GM12878 (cell line): ENCODE results near the gene VPS26B. TPM values are rescaled to one million over a fixed set of nuclear protein-coding genes. Genes with fewer than 3 reads are reported as not detected.

Source experiments
- ATAC-seq: fragments of 200-7000 bp; cut with Tn5 transposase; 3 replicates; pipeline ENCODE4 v1.9.1; 2020; ENCODE audit warnings: mild to moderate bottlenecking, moderate library complexity
- BruUV-seq: library from RNA; stranded (reverse); fragments of 400-500 nt; replicated peaks from 2 replicates; lab custom pipeline; 2021; lab: Mats Ljungman, UMichigan
- CTCF ChIA-PET: fragments of 300-600 bp; sonication (Branson Sonifier 250); formaldehyde crosslinking; extraction: SDS; loops from one replicate; lab custom pipeline; 2021; ENCODE audit warnings: inconsistent platforms; lab: Yijun Ruan, JAX
- POLR2A ChIA-PET: fragments of 350-600 bp; formaldehyde crosslinking; extraction: SDS; loops from one replicate; lab custom pipeline; 2021; ENCODE audit warnings: inconsistent platforms; lab: Charles Lee
- RAD21 ChIA-PET: fragments of 300-600 bp; sonication (Branson Sonifier 250); formaldehyde crosslinking; loops from one replicate; lab custom pipeline; 2023; ENCODE audit warnings: antibody characterized with exemption; ENCODE audit not compliant: unreplicated experiment; lab: Charles Lee
- SMC1A ChIA-PET: fragments of 300-600 bp; sonication (Branson Sonifier 250); formaldehyde crosslinking; loops from one replicate; lab custom pipeline; 2023; ENCODE audit not compliant: unreplicated experiment, uncharacterized antibody; lab: Charles Lee
- DNase-seq: peaks from one replicate; pipeline ENCODE4 v3.0.0-alpha.2; 2011; ENCODE audit warnings: low read depth, low spot score
- FAIRE-seq: peaks from 3 replicates; lab custom pipeline; 2011; peaks lifted over from hg19 to GRCh38; lab: Jason Lieb, UNC
- H2AFZ ChIP-seq: 2 replicates; pipeline ENCODE4 v1.6.0; 2011; ENCODE audit warnings: low read depth, low read length, control low read depth; ENCODE audit not compliant: control insufficient read depth
- H3K27ac ChIP-seq: 2 replicates; pipeline ENCODE4 v1.5.1; 2011; ENCODE audit warnings: control low read depth; ENCODE audit not compliant: control insufficient read depth, insufficient read depth
- H3K27me3 ChIP-seq, 2 experiments: replicated peaks in 1 of 2; 2 replicates each; pipeline versions ENCODE4 v1.6.0 to v1.6.1; 2011; ENCODE audit warnings: low read length in 1 of 2; ENCODE audit not compliant: control insufficient read depth in 2 of 2, insufficient read depth in 2 of 2
- H3K36me3 ChIP-seq, 2 experiments: 2 replicates each; pipeline ENCODE4 v1.5.1; 2011; ENCODE audit warnings: low read length in 1 of 2; ENCODE audit not compliant: control insufficient read depth in 2 of 2, insufficient read depth in 2 of 2
- H3K4me1 ChIP-seq: 2 replicates; pipeline ENCODE4 v1.6.1; 2011; ENCODE audit warnings: mild to moderate bottlenecking, low read length, moderate library complexity, mixed read lengths; ENCODE audit not compliant: control insufficient read depth, insufficient read depth
- H3K4me2 ChIP-seq: 2 replicates; pipeline ENCODE4 v1.6.0; 2011; ENCODE audit warnings: control low read depth; ENCODE audit not compliant: control insufficient read depth, insufficient read depth
- H3K4me3 ChIP-seq: fragments of 200-600 bp; sonication (generic); 2 replicates; pipeline ENCODE4 v1.5.1; 2016
- H3K79me2 ChIP-seq: 2 replicates; pipeline ENCODE4 v1.6.0; 2011; ENCODE audit warnings: low read length; ENCODE audit not compliant: control insufficient read depth, insufficient read depth
- H3K9ac ChIP-seq: 2 replicates; pipeline ENCODE4 v1.8.0; 2011; ENCODE audit warnings: low read length, control low read depth, mixed read lengths; ENCODE audit not compliant: control insufficient read depth, insufficient read depth
- H3K9me3 ChIP-seq: replicated peaks from 3 replicates; pipeline ENCODE4 v1.5.1; 2011; ENCODE audit warnings: mild to moderate bottlenecking, low read length; ENCODE audit not compliant: control insufficient read depth, insufficient read depth
- H4K20me1 ChIP-seq: 2 replicates; pipeline ENCODE4 v1.6.0; 2011; ENCODE audit not compliant: control insufficient read depth, insufficient read depth
- EED ChIP-seq: sonication (generic); IDR thresholded peaks from 2 replicates; pipeline ENCODE4 v1.6.1; 2016; ENCODE audit warnings: antibody characterized with exemption, low read depth
- IKZF2 ChIP-seq, 2 experiments: fragments of 450-650 bp; IDR thresholded peaks; 2 replicates each; pipeline ENCODE4 v1.6.1; 2017; ENCODE audit warnings: mild to moderate bottlenecking in 2 of 2, moderate library complexity in 2 of 2
- JUND ChIP-seq: IDR thresholded peaks from 2 replicates; pipeline ENCODE4 v1.6.1; 2012; ENCODE audit warnings: low read depth, mild to moderate bottlenecking, low read length, improper control_type of control experiment, moderate library complexity
- MEF2A ChIP-seq: IDR thresholded peaks from 2 replicates; pipeline ENCODE4 v1.6.1; 2011; ENCODE audit warnings: low read depth, mild to moderate bottlenecking, low read length, moderate library complexity; ENCODE audit not compliant: insufficient read depth
- MEF2B ChIP-seq: fragments of 450-650 bp; IDR thresholded peaks from 2 replicates; pipeline ENCODE4 v1.6.1; 2018; ENCODE audit warnings: mild to moderate bottlenecking, moderate library complexity; ENCODE audit not compliant: partially characterized antibody, poor library complexity, severe bottlenecking
- NFIC ChIP-seq: IDR thresholded peaks from 2 replicates; pipeline ENCODE4 v1.6.1; 2012; ENCODE audit warnings: low read depth, mild to moderate bottlenecking, inconsistent platforms, low read length, moderate library complexity
- NFYA ChIP-seq: IDR thresholded peaks from 2 replicates; pipeline ENCODE4 v1.6.1; 2011; ENCODE audit warnings: low read depth, mild to moderate bottlenecking, low read length, improper control_type of control experiment, borderline replicate concordance
- NKRF ChIP-seq: fragments of 450-650 bp; conservative IDR thresholded peaks from 2 replicates; pipeline ENCODE4 v1.6.1; 2017; ENCODE audit warnings: mild to moderate bottlenecking, moderate library complexity
- POLR2A ChIP-seq: IDR thresholded peaks from 2 replicates; pipeline ENCODE4 v1.6.1; 2011; ENCODE audit warnings: low read depth, mild to moderate bottlenecking, low read length
- RELA ChIP-seq: fragments of 450-650 bp; IDR thresholded peaks from 2 replicates; pipeline ENCODE4 v1.8.0; 2014; ENCODE audit warnings: borderline replicate concordance; ENCODE audit not compliant: partially characterized antibody
- SIX5 ChIP-seq: IDR thresholded peaks from 2 replicates; pipeline ENCODE4 v1.6.1; 2011; ENCODE audit warnings: mild to moderate bottlenecking, low read depth, low read length, moderate library complexity; ENCODE audit not compliant: severe bottlenecking
- STAT1 ChIP-seq: fragments of 450-650 bp; conservative IDR thresholded peaks from 2 replicates; pipeline ENCODE4 v1.6.1; 2014; ENCODE audit warnings: antibody characterized with exemption, mild to moderate bottlenecking
- TCF7 ChIP-seq: IDR thresholded peaks from 2 replicates; pipeline ENCODE4 v1.6.1; 2014; ENCODE audit warnings: antibody characterized with exemption, borderline replicate concordance
- ZNF217 ChIP-seq: fragments of 450-650 bp; IDR thresholded peaks from 2 replicates; pipeline ENCODE4 v1.6.1; 2017; ENCODE audit warnings: antibody characterized with exemption, mild to moderate bottlenecking
- ZNF384 ChIP-seq: IDR thresholded peaks from 2 replicates; pipeline ENCODE4 v1.6.1; 2012; ENCODE audit warnings: low read depth, mild to moderate bottlenecking, low read length, improper control_type of control experiment, borderline replicate concordance
- ZZZ3 ChIP-seq: IDR thresholded peaks from 2 replicates; pipeline ENCODE4 v1.6.1; 2011; ENCODE audit warnings: low read depth; ENCODE audit not compliant: control insufficient read depth, insufficient read length
- WGBS: methylation state at CpG from one replicate; pipeline ENCODE4 v1.1.6; 2016; ENCODE audit warnings: low lambda C conversion rate; ENCODE audit not compliant: insufficient replicate concordance, insufficient coverage; ENCODE audit errors: missing lambda C conversion rate; 5-methylcytosine and 5-hydroxymethylcytosine counted together
- in situ Hi-C: fragments of 300-500 bp; cut with MboI; formaldehyde crosslinking; loops from 9 replicates; pipeline ENCODE4 v1.14.3; 2018; ENCODE audit warnings: mixed read lengths
- intact Hi-C: fragments of 100-400 bp; cut with micrococcal nuclease; formaldehyde crosslinking; loops from one replicate; pipeline ENCODE4 v1.14.2; 2022; ENCODE audit not compliant: unreplicated experiment
- polyA plus RNA-seq, 11 experiments: library from polyadenylated mRNA; depleted of rRNA in 4 of 11; unstranded in 6 of 11; stranded (reverse) in 5 of 11; fragments of >200 nt; fragmentation: Nextera tagmentation in 4 of 11; fragmentation: Illumina TruSeq in 1 of 11; extraction: Ambion mirVana in 4 of 11; extraction: Trizol in 1 of 11; gene quantifications; 1 replicate in 1 of 11; 2 replicates in 10 of 11; pipeline versions ENCODE4 v1.2.1 to v1.2.3, GENCODE V29; 2011 to 2016; ENCODE audit warnings: inconsistent platforms in 2 of 11, missing spikeins in 2 of 11, low read depth in 1 of 11
- total RNA-seq, 4 experiments: library from RNA; depleted of rRNA in 3 of 4; stranded (reverse); fragments of >200 nt in 3 of 4; fragmentation: Illumina TruSeq in 1 of 4; extraction: Trizol in 1 of 4; gene quantifications; 2 replicates each; pipeline versions ENCODE4 v1.2.1 to v1.2.3, GENCODE V29; 2013 to 2021
- TF ChIP-seq, protein P1 (sequence below): fragments of 450-650 bp; formaldehyde crosslinking; IDR thresholded peaks from 2 replicates; pipeline ENCODE4 v1.5.0; 2022; ENCODE audit warnings: mild to moderate bottlenecking, missing genetic modification characterization

Gene VPS26B
- total and polyA plus RNA-seq, 10 of the 15 experiments (the other 5 are each of a cell fraction or from before 2014, with no cell fraction given) = 1.6 to 26.9 (median 13.3) TPM

DNA sequence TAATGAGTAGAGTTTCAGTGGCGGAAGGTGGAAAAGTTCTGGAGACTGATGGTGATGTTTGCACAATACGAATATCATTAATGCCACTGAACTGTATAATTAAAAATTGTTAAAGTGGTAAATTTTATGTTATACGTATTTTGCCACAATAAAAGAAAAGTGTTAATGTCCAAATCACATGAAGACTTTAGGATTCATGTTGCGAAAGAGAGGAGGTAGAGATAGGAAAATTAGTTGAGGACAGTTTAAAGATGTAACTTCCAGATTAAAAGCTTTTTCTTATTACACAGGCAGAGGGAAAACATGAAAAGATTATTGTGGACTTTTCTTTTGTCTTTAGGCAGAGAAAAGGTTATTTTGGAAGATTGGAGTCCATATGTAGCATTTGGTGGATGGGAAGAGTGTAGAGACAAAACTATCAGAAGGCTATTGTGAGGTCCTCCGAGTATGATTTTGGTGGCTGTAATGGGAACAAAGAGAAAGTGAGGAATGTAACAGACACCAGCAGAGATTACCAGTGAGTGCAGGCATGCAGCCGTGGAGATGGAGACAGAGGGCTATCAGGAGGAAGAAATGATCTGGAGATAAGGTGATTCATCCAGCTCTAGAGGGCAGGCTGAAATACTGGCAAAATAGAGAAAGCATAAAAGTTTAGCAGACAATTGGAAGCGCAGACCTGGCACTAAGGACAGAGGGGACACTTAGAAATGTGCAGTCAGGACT, 12.5 kb downstream of the VPS26B start:
- H3K27ac ChIP-seq = no peak overlapping the region
- H3K9ac ChIP-seq = no peak overlapping the region
- intact Hi-C loops = no loop called here
- ChIA-PET SMC1A (no interaction called here), POLR2A (no interaction called here), CTCF (interaction anchor here (0.7 kb wide), 1 partner anchor 189 kb away, joined by 3 read pairs; no protein-coding TSS in a partner anchor), RAD21 (no interaction called here)
- no peak overlapping the region for H2AFZ ChIP-seq
- H3K4me2 ChIP-seq = no peak overlapping the region
- in situ Hi-C loops = no loop called here
- no peaks in the 10 kb centered on the region for H3K4me1 ChIP-seq
- DNase-seq (no peak), FAIRE-seq (no peak), ATAC-seq (no peak)
- H3K36me3 ChIP-seq = peaks cover 0 to 6% of the 10 kb centered on the region in 2 experiments; a peak in 3 of 4 replicates
- H3K4me3 ChIP-seq = no peak overlapping the region
- 97% methylated on average over 7 of the region's 7 CpGs for WGBS
- H3K9me3 ChIP-seq = no peaks in the 10 kb centered on the region
- BruUV-seq = TSS peak; percentile 28
- no peaks in the 10 kb centered on the region for H3K27me3 ChIP-seq
- no peaks in the 10 kb centered on the region for H4K20me1 ChIP-seq
- no peaks in the 10 kb centered on the region for H3K79me2 ChIP-seq
- TF ChIP-seq NKRF (no peak), RELA (no peak), NFIC (no peak), TCF7 (no peak), EED (no peak), MEF2B (no peak), POLR2A (no peak), JUND (no peak), IKZF2 (IDR thresholded peaks at IDR 0.05) (no peak), ZZZ3 (no peak), STAT1 (no peak), ZNF384 (no peak), NFYA (no peak), MEF2A (no peak), SIX5 (no peak), ZNF217 (no peak)
- TF ChIP-seq, protein P1, sequence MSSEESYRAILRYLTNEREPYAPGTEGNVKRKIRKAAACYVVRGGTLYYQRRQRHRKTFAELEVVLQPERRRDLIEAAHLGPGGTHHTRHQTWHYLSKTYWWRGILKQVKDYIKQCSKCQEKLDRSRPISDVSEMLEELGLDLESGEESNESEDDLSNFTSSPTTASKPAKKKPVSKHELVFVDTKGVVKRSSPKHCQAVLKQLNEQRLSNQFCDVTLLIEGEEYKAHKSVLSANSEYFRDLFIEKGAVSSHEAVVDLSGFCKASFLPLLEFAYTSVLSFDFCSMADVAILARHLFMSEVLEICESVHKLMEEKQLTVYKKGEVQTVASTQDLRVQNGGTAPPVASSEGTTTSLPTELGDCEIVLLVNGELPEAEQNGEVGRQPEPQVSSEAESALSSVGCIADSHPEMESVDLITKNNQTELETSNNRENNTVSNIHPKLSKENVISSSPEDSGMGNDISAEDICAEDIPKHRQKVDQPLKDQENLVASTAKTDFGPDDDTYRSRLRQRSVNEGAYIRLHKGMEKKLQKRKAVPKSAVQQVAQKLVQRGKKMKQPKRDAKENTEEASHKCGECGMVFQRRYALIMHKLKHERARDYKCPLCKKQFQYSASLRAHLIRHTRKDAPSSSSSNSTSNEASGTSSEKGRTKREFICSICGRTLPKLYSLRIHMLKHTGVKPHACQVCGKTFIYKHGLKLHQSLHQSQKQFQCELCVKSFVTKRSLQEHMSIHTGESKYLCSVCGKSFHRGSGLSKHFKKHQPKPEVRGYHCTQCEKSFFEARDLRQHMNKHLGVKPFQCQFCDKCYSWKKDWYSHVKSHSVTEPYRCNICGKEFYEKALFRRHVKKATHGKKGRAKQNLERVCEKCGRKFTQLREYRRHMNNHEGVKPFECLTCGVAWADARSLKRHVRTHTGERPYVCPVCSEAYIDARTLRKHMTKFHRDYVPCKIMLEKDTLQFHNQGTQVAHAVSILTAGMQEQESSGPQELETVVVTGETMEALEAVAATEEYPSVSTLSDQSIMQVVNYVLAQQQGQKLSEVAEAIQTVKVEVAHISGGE = no peak
